NCI-H2227 treated with DMSO at 0.1 percent for 48 hours (cell line): ENCODE results near the gene CRMP1.
A peak's percentile ranks its signal among the peaks of the same experiment; 100 is the strongest.

Source experiments
- DNase-seq: peaks from one replicate; lab custom pipeline; 2025; lab: John Stamatoyannopoulos, UW

Gene CRMP1

DNA sequence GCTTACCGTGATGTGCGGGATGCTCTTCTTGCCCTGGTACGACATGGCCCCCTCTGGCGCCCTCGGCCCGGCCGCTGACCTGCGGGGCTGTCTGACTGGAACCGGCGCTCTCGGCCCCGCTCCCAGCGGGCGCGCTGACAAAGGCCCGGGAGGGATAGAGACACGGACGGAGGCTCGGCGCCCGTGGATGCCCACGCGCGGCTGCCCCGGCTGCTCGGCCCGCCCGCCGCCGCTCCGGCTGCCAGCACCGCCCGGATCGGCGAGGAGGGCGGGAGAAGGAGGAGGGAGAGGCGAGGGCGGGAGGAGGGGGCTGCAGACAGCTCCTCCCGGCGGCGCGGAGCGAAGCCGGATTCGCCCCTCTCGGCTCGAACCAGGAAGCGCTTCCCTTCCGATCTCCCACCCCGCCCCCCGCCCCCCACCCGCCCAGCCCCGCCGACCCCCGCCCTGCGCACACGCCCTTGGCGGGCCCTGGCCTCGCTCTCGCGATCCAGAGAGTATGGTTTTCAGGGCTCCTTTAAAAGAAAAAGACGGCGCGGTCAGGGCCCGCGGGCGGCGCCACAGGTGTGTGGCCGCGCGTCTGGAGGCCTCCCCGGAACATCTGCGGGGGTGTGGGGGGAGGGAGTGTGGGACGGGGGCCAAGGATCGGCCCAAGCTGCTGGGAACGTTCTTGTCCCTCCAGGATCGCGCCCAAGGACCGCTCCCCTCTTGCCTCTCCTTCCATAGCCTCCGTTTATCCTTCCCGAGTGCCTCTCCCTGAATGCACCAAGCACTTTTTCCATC, 4.5 kb downstream of the CRMP1 start:
- peak; percentile 42 for DNase-seq

DNA sequence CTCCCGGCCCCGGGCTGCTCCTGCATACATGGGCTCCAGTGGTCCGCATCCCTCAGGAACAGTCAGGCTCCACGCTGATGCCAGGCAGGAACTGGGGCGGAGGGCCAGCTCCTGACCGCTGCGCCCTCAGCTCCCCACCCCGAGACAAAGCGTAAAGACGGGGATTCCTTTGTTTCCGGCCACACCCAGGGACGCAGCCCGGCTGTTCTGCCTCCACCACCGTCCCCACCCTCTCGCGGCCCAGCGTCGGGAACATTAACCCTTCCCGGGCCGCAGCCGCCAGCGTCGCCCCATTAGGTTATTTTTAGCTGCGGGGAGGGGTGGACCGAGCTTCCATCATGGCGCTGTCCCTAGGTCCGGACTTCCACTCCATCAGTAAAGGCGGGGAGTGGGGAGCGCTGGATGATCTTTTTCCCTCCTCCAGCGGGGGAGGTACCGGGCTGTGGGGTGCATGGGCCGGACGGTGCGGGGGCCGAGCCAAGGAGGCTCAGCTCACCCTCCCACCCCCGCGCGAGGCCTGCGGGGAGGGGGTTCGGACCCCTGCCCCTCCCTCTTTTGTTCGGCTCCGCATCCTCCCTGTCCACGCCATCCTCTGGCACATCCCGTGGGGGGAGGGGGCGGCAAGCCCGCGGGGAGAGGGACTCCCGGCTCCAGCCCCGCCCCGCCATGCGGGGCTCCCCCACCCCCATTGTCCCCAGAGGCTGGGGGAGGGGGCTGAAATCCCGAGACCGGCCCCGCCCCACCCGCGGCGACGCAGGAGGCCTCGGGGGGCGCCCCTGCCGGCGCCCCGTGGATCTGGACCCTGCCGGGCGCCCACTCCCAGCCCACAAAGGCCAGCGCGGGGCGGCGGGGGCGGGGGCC, 5.3 kb downstream of the CRMP1 start:
- DNase-seq = peak; percentile 13

DNA sequence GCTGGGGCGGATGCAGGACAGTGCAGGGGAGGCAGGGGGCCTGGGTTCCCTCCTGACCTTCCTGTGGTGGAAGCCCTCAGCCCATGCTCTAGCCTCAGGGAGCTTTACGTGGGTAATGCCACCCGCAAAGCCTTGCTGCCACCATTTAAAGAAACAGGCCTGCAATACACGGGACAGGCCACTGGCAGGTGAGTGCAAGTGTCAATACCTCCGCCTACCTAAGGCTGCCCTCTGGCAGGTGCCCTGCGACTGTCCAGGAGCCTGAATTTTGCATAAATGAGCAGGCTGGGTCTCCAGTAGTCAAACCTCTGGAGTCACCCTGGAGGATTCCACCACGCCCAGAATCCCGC, 5.9 kb downstream of the CRMP1 start:
- no peak for DNase-seq

DNA sequence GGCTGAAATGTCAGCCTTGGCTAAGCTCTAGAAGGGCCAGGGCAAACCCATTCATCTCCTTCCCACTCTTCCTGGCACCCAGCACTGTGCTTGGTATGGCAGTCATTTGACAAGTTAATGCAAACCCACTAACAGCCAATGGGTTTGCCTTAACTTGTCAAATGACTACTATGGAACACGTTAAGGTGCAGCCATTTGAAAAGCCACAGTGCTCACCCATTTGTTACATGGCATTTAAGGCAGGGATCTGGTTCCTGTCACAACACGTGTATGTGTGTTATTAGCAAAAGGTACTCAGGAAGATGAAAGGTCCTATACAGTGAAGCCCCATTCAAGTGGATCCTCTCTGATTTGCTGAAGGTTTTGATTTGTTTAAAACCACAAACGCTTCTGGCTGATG, 7.2 kb downstream of the CRMP1 start:
- DNase-seq = no peak

DNA sequence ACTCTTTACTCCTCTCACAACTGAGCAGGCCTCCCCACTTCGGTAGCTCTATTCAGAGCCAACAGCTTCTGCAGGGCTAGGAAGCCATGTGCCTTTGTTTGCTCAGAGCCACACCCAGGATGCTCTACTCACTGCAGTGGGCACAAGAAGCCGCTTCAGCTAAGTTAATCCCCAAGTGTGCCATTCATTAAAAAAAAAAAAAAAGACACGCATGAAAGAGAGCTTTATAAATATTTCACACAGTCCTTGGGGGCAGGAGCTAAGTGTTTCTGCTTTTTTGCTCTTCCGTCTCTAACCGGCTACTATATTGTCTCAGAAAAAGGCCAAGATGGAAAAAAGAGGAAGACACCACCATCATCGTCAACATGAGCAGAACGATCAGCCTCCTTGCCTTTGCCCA, 8.1 kb downstream of the CRMP1 start:
- no peak for DNase-seq

DNA sequence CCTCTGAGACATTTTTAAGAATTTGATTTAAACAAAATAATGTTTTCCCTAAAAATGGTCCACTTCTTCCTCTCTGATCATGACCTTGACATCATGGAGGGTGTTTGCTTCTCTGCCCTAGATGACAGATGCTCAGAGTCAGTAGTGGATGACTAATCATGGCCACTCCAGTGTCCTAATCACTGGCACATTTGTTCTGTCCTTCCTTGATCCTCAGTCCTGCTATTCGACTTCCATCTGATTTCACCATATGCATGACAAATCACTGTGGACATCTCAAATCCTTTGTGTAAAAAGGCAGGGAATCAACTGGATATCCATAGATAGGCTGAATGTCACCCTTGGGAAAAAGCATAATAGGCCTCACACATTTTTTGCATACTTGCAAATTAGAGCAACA, 9.0 kb downstream of the CRMP1 start:
- no peak for DNase-seq

DNA sequence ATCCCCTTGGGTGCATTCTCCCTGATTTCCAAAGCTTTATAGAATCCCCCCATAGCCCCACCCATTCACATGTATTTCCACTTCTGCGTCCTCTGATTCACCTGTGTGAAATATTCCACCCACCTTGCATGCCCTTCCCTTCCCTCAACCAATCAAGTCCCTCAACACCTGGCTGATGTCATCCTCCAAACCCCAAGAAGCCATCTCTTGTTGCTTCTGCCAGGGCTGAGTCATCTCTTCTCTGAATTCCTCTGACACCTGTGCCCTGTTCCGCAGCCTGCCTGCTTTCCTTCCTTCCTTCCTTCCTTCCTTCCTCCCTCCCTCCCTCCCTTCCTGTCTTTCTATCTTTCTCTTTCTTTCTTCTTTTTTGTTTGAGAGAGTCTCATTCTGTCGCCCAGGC, 9.9 kb downstream of the CRMP1 start:
- no peak for DNase-seq

DNA sequence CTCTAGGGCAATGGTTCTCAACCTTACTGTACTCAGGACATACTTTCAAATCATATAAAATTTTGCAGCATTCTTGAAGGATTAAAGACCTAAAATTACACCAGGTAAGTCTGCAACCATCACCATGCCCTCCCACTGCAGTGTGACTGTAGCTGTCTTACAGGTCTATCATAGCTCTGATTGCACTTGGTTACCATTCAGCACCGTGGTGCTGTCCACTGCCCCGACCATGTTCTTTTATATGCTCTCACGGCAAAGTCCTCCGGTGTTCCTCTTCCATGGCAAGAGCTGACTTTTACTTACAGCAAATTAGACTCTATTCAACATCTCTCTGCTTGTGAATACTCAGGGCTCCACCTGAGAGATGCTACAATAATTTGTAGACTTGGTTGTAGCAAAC, 11.5 kb downstream of the CRMP1 start:
- DNase-seq = no peak

DNA sequence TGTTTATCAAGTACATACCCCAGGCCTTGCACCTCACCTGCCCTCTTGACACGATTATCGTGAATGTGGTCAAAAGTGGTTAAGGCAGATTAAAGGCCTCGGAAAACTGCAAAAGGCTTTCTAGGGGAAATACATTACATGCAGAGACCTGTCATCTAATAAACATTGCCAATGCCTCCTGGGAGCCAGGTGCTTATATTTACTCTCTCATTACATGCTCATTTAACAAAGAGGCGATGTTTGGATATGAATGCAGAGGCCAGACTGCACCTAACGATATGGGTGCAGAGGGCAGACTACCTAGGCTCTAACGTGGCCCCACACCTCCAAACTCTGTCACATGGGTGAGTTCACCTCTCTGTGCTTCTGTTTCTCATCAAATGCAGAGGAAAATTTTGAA, 14.5 kb downstream of the CRMP1 start:
- no peak for DNase-seq

DNA sequence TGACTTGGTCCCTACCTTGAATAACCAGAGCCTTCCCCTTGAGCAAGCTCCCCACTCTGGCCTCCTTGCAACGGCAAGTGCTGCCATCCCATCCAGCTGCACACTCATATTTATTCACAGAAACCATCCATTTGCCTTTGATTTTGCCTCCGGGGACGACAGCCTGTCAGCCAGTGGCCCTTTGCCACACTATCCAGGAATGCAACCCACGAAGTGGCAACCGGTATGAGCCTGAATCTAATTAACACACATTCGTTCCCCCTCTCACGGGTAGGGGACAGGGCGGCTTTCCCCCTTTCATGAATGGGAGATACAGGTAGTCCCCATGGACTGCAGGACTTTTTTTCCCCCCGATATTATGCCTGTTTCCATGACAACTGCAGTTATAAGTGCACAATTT, 15.5 kb downstream of the CRMP1 start:
- DNase-seq = no peak

DNA sequence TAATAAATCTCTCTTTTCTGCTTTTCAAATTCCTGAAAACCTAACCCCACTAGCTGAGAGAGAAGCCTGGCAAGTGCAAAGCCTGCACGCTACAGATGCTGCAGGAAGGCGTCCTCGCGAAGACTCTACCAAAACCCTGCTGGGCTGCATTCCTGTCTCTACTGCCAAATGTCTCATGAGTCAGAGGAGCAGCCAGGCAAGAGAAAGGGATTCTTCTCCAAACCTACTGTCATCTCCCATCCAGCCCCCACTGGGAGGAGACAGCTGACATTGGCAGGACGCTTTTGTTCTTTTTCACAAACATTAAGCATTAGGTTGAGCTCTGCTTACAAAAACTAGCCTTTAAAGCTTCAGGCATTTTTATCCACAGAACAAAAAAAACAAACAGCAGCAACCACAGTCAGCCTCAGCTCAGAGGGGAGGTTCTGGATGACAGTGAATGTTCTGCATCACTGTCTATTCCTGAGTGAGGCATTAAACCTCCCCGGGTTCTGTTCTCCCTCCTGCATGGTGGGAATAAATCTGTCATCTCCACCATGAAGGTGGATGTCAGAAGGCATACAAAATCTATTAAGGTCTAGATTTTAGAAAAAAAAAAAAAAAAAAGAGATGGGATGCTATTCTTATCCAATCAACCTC, 18.0 kb downstream of the CRMP1 start:
- DNase-seq = no peak

DNA sequence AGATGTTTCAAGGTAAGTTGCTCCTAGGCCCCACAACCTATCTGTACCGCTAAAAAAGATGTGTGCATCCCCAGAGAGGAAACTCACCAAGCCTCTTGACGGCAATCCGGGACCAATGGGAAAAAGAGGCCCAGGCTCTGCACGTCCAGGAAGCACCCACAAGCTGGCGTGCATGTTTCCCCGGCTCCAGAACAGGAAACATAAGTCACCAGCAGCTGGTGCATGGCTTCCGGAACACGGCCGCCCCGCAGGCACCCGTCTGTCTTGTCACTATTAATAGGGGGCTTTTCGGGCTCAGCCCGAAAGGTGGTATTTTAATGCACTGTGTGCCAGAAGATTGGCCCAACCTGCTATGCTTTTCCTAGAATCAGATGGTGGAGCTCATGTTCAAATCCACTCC, 22.2 kb downstream of the CRMP1 start:
- DNase-seq = no peak

DNA sequence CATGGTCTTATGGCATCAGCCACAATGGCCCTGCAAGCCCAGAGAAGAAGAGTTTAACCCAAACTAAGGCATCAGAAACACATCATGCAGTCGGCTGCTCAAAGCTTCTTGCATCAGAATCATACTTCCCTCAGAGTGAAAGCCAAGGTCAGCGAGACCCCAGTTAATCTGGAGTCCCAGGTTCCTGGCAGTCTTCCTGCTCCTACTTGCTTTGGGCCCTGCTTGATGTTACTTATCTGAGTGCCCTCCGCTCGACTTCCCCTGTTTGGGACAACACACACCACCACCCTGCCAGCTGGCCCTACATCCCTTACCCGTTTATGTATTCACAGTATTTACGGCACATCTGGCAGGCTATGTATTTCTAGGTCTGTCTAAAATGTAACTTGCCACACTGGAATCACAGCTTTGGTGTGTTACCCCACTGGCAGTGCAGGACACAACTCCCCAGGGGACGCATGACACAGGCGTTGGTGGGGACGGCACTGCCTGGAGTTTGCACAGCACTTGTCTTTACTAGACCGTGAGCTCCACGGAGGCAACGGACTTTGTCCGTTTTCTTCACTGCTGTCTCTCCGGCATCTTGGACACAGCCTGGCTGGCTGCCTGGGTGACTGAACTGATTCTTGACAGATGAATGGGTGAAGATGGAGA, 22.8 kb downstream of the CRMP1 start:
- DNase-seq = no peak

DNA sequence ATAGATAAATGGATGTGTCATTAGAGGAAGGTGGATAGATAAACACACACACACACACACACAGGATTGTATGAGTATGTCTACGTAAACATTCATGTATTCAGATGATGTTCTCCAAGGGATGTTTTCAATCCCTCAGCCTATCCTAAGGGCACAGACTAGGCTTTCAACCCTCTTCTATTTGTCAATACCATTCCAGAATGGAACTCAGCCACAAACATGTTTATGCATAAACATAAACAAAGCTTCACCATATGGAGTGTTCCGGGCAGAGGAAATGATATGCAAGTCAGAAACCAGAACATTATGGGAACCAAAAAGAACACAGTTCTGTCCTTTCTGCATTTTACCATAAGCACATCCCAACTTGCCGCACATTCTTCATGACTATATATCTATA, 25.0 kb downstream of the CRMP1 start:
- no peak for DNase-seq

DNA sequence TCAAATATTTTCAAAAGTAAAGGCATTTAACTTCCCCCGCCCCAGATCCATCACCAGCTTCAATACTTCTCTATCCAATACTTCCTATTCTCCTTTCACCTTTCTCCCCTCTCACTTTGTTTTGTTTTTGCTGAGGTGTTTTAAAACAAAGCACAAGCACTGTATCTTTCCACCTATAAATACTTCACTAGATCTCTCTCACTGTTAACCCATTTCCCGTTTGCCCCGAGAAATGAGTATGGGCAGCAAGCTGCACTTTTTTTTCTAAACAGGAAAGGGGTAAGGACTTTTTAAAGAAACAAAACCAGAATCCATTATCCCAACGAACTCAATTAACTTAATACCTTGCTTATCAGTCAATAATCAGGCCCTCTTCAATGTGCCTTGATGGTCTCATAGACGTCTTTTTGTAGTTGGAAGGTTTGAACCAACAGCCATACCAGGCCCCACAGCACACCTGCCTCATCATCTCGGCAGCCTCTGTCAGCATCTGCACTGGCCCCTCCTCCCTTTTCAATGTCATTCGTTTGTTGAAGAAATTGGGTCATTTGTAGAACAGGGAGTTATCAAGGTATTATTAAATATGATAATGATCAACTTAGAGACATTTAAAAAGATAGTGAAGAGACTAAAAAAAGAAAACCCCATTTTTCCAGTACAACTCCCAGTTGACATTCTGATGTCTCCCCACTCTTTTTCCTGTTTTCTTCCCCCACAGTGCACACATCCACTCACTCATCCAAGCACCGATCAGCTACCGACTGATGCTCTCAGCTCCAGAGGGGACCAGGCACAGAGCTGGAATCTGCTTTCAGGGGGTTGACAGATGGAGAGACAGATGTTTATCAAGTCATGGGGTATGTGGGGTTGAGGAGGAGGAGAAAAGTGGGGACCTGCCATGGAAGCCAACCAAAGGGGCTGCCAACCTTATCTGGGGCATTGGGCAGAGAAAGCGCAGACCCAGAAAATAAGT, 25.8 kb downstream of the CRMP1 start:
- DNase-seq = no peak

DNA sequence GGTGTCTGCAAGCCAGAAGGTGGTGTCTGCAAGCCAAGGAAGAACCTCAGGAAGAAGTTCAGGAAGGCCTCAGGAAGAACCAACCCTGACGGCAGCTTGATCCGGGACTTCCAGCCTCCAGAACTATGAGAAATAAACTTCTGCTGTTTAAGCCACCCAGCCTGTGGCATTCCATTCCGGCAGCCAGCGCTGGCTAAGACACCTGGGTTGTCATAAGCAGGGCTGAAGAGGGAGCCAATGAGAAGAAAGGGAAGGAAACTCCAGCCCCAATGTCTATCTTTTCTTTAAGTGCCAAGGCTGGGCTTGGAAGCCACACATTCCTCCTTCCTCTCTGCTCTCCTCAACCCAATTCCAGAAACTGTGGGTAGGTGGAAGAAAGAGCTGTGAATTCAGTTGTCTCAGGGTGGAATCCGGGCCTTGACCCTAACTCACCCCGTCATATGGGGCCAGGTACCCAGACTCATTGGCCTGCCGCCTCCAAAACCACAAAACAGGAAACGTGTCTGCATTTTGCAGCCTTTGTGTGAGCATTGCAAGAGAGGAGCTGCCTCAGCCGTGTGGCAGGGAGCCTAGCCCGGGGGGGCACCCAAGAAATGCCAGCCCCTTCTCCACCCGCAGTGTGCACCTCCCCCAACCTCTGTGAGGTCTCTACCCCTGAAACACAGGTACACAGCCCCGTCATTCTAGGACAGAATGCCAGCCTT, 26.8 kb downstream of the CRMP1 start:
- DNase-seq = no peak

DNA sequence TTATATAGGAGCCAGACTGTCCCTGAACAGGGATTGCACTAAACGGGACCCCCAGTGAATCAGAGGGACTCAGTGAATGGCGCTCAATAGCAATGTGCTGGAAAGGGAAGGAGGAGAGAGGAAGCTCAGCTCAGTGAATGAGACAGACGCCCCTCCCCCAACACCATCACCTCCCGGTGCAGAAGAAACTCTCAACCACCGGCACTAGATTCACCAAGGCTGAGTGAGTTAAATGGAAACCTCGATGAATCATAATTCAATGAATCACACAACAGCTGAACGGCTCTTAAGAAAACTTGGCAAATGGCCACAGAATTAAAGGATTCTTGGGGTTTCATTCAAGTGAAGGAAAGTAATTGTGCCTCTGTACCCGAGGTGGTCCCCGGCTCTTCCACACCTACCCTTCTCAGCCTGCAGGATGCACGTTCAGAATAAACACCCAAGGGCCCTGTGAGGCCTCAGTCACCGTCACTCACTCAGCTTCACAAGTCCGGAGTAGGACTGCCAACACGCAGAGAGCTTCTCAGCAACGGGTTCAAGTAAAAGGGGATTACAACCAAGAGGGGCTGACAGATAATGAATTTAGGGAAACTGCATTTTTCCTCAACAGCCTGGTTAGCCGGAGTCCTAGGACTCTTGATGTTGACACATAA, 29.3 kb downstream of the CRMP1 start:
- DNase-seq = no peak

DNA sequence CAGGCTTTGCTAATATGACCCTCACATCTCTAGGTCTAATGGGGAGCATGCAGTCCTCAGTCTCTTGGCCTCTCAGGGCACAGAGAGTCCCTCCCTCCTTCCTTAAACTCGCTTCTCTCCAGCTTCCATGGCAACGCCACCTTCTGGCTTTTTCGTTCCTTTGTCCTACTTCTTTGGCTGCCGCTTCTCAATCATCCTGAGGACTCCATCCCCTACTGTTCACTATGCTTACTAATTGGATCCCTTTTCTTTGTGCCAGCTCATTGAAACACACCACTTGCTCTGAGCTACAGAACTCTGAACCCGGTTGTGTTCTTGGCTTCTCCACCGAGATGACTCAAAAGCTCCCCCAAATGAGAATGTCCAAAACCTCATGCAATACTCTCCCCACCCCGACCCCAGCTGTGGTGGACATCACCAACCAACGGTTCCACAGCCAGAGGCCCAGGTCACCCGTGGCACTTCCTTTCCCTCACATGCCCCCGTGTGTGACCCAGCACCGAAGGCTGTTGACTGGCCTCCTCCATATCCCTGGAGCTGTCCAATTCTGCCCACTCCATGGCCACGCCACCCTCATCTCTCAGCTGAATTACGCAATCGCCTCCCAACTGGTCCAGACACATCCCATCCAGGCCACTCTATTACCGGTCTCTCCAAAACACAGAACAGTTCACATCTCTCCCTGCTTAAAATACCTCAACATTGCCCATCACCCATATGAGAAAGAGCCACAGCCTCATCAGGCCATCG, 34.7 kb downstream of the CRMP1 start:
- no peak for DNase-seq

DNA sequence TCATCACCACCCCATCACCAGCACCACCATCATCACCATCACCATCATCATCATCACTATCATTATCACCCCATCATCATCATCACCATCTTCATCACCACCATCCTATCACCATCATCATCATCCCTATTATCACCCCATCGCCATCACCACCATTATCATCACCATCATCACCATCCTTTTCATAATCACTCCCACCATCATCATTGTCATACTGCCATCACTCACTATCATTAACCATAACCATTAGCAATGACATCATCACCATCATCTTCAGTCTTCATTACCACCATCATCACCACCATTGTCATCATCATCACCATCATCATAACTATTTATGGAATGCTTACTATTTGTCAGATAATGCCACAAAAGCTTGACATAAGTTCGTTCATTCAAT, 35.7 kb downstream of the CRMP1 start:
- no peak for DNase-seq
